ENCODE data around the gene LGALS1.

DNA sequence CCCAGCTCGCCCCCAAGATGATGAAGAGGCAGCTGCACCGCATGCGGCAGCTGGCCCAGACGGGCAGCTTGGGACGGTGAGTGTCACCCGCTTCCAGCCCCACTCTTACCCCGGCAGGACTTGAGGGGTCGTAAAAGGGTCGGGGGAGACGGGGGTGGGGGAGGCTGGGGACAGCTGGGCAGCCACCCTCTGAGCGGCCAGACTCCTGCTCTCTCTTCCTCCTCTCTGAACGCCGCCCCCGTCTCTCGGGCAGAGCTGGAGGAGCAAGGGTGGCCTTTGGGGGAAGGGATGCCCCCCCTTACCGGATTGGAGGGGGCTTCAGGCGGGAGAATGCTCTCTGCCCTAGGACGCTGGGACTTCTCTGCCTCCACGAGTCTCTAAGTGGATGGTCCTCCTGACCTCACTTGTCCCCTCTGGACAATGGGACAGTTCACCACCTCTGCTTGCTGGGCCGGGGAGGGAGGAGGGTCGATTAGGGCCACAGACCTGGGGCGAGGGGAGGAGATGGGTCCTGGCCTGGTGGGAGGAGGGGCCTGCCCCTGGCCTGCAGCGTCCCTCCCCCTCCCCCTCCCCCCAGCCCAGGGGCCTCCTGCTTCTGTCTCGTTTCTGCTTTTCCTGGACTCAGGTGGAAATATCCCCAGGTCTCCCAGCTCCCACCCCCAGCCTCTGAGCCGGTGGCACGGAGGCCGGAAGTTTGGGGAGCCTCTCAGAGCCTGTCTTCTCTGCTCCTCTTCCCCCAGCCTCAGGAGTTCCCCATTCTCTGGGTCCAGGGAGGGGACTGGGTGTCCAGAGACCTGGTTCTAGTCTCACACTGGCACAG is 35.5 kb upstream of the LGALS1 start:
- no peak for TF ChIP-seq CTCF (IDR thresholded peaks at IDR 0.05; ENCODE audit: poor library complexity)
- no peak for TF ChIP-seq EZH2 (IDR thresholded peaks at IDR 0.05; ENCODE audit: borderline replicate concordance)
- no peak for TF ChIP-seq EZH2phosphoT487 (IDR thresholded peaks at IDR 0.05; ENCODE audit: low read depth, severe bottlenecking, unreplicated experiment)

Data from hepatocyte (in vitro differentiated cells).